Large intestine (tissue), 3 donors: ENCODE measurements around the gene MIER2. TPM values are rescaled to one million over a fixed set of nuclear protein-coding genes. Genes with fewer than 3 reads are reported as not detected.
"Not testable (repeated sequence)": the region's sequence is repeated elsewhere in the genome, so short reads cannot be mapped to it uniquely, and the experiment has no call there.

Source experiments
- DNase-seq, 2 donors: peaks; one replicate each; pipeline versions ENCODE4 v3.0.0 to v3.0.0-alpha.2; 2013
- H3K27ac ChIP-seq: one replicate; pipeline ENCODE4 v1.5.1; 2013; ENCODE audit warnings: low read length
- H3K27me3 ChIP-seq: 2 replicates; pipeline ENCODE4 v1.6.1; 2013; ENCODE audit warnings: low read length; ENCODE audit not compliant: control insufficient read depth, insufficient read depth
- H3K36me3 ChIP-seq: 2 replicates; pipeline ENCODE4 v1.6.1; 2013; ENCODE audit warnings: low read length; ENCODE audit not compliant: control insufficient read depth, insufficient read depth
- H3K4me1 ChIP-seq: one replicate; pipeline ENCODE4 v1.6.1; 2013; ENCODE audit warnings: low read length; ENCODE audit not compliant: control insufficient read depth, insufficient read depth
- H3K4me3 ChIP-seq: one replicate; pipeline ENCODE4 v1.5.1; 2013; ENCODE audit warnings: low read length
- H3K9me3 ChIP-seq: one replicate; pipeline ENCODE4 v1.6.1; 2013; ENCODE audit warnings: mild to moderate bottlenecking, low read depth, low read length, moderate library complexity; ENCODE audit not compliant: control insufficient read depth
- WGBS: methylation state at CpG from one replicate; pipeline ENCODE4 v1.1.5; 2013; ENCODE audit warnings: low lambda C conversion rate; ENCODE audit not compliant: insufficient coverage; 5-methylcytosine and 5-hydroxymethylcytosine counted together
- polyA plus RNA-seq: library from polyadenylated mRNA; unstranded; fragments of 120-200 nt; gene quantifications from one replicate; pipeline ENCODE4 v1.2.1, GENCODE V29; 2013

The MIER2 gene
- polyA plus RNA-seq, 1 donor = 21.0 TPM

GRCh38 chr19:275958-276646 lies 68.5 kb downstream of the MIER2 start:
- Histone ChIP-seq H3K4me1 (no peaks in the 10 kb centered on the region), H3K27ac (no peak overlapping the region), H3K36me3 (no peaks in the 10 kb centered on the region), H3K9me3 (no peaks in the 10 kb centered on the region), H3K4me3 (no peak overlapping the region), H3K27me3 (peaks cover 7% of the 10 kb centered on the region)
- no peak for DNase-seq
- 100% methylated on average over 1 of the region's 19 CpGs for WGBS

- Histone ChIP-seq H3K27me3 (peaks cover 7% of the 10 kb centered on the region), H3K4me3 (no peak overlapping the region), H3K4me1 (no peaks in the 10 kb centered on the region), H3K27ac (no peak overlapping the region), H3K36me3 (no peaks in the 10 kb centered on the region), H3K9me3 (no peaks in the 10 kb centered on the region)
- DNase-seq = no peak
- WGBS = no CpG with 5 or more reads among the region's 9 CpGs
Measured at GRCh38 chr19:275000-275399, 69.6 kb downstream of the MIER2 start.

GRCh38 chr19:273393-273792 lies 71.2 kb downstream of the MIER2 start:
- WGBS = no CpG with 5 or more reads among the region's 6 CpGs
- Histone ChIP-seq H3K9me3 (no peaks in the 10 kb centered on the region), H3K27me3 (peaks cover 4% of the 10 kb centered on the region), H3K36me3 (no peaks in the 10 kb centered on the region), H3K4me1 (no peaks in the 10 kb centered on the region), H3K27ac (no peak overlapping the region), H3K4me3 (no peak overlapping the region)
- DNase-seq = no peak

GRCh38 chr19:271856-272255 lies 72.7 kb downstream of the MIER2 start:
- H3K27me3 ChIP-seq = peaks cover 15% of the 10 kb centered on the region
- no peak for DNase-seq
- WGBS = no CpG with 5 or more reads among the region's 6 CpGs

GRCh38 chr19:270766-271318 lies 73.8 kb downstream of the MIER2 start:
- DNase-seq, H3K9me3 ChIP-seq, H3K36me3 ChIP-seq, H3K4me1 ChIP-seq, H3K27ac ChIP-seq, H3K4me3 ChIP-seq: not testable (repeated sequence)
- peaks cover 22% of the 10 kb centered on the region for H3K27me3 ChIP-seq
- no CpG with 5 or more reads among the region's 12 CpGs for WGBS

More at GRCh38 chr19:271856-272255, 72.7 kb downstream of the MIER2 start:
- H3K27ac ChIP-seq = no peak overlapping the region
- H3K4me3 ChIP-seq = no peak overlapping the region
- H3K9me3 ChIP-seq = peaks cover 4% of the 10 kb centered on the region
- no peaks in the 10 kb centered on the region for H3K4me1 ChIP-seq
- no peaks in the 10 kb centered on the region for H3K36me3 ChIP-seq

- no peak overlapping the region for H3K4me3 ChIP-seq
- H3K4me1 ChIP-seq = no peaks in the 10 kb centered on the region
- H3K27ac ChIP-seq = no peak overlapping the region
- no peak for DNase-seq
- H3K36me3 ChIP-seq = no peaks in the 10 kb centered on the region
- H3K9me3 ChIP-seq = peaks cover 4% of the 10 kb centered on the region
- peaks cover 29% of the 10 kb centered on the region for H3K27me3 ChIP-seq
Measured at GRCh38 chr19:269241-269640, 75.4 kb downstream of the MIER2 start.

- Histone ChIP-seq H3K9me3 (peaks cover 2% of the 10 kb centered on the region), H3K27ac (no peak overlapping the region), H3K4me3 (no peak overlapping the region), H3K4me1 (no peaks in the 10 kb centered on the region), H3K36me3 (no peaks in the 10 kb centered on the region), H3K27me3 (peaks cover 21% of the 10 kb centered on the region)
- DNase-seq = no peak
- no CpG with 5 or more reads among the region's 1 CpG for WGBS
Measured at GRCh38 chr19:262125-262524, 82.5 kb downstream of the MIER2 start.

- DNase-seq = not testable (repeated sequence)
Measured at GRCh38 chr19:256804-257203, 87.8 kb downstream of the MIER2 start.

More at GRCh38 chr19:256804-257203, 87.8 kb downstream of the MIER2 start:
- H3K27me3 ChIP-seq, H3K36me3 ChIP-seq, H3K4me1 ChIP-seq, H3K27ac ChIP-seq, H3K9me3 ChIP-seq, H3K4me3 ChIP-seq: not testable (repeated sequence)
- WGBS = no CpG with 5 or more reads among the region's 3 CpGs

Other genes starting within 250 kb of the MIER2 start
- not detected for gene OR4F17, start 237.7 kb downstream of the MIER2 start, polyA plus RNA-seq
- 1.6 TPM for gene PLPP2, start 53.4 kb downstream of the MIER2 start, polyA plus RNA-seq
- 3.0 TPM for gene C2CD4C, start 64.4 kb upstream of the MIER2 start, polyA plus RNA-seq
- 48.2 TPM for gene SHC2, start 116.2 kb upstream of the MIER2 start, polyA plus RNA-seq
- gene MADCAM1, start 151.7 kb upstream of the MIER2 start, polyA plus RNA-seq = 10.7 TPM
- 16.2 TPM for gene TPGS1, start 162.7 kb upstream of the MIER2 start, polyA plus RNA-seq
- 69.8 TPM for gene CDC34, start 187.0 kb upstream of the MIER2 start, polyA plus RNA-seq
- gene GZMM, start 199.3 kb upstream of the MIER2 start, polyA plus RNA-seq = 2.0 TPM
- gene BSG, start 227.8 kb upstream of the MIER2 start, polyA plus RNA-seq = 388 TPM
- gene HCN2, start 245.1 kb upstream of the MIER2 start, polyA plus RNA-seq = 0.76 TPM